Measurements from ENCODE around the gene ARF5.

ARF5 gene

DNA sequence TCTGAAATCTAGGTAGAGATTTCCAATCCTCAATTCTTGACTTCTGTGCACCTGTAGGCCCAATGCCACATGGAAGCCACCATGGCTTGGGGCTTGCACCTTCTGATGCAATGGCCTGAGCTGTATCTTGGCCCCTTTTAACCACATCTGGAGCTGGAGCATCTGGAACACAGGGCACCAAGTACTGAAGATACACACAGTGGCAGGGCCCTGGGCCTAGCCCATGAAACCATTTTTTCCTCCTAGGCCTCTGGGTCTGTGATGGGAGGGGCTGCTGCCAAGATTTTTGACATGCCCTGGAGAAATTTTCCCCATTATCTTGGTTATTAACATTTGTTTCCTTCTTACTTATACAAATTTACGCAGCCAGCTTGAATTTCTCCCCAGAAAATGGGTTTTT is 41.9 kb upstream of the ARF5 start:
- no peaks in the 10 kb centered on the region for H3K9me2 ChIP-seq (replicated peaks; ENCODE audit: insufficient read depth, low read length)
- H3K4me1 ChIP-seq (ENCODE audit: low read length) = no peaks in the 10 kb centered on the region
- no peak overlapping the region for H3K4me2 ChIP-seq (ENCODE audit: low read depth, low read length)
- no peak overlapping the region for H3K9ac ChIP-seq (ENCODE audit: low read length)
- H4K20me1 ChIP-seq (ENCODE audit: insufficient read depth, low read length) = no peaks in the 10 kb centered on the region
- H2AFZ ChIP-seq (ENCODE audit: low read length) = no peak overlapping the region
- H3F3A ChIP-seq (ENCODE audit: insufficient read depth, low read length) = no peaks in the 10 kb centered on the region
- H3K27ac ChIP-seq (ENCODE audit: low read length) = no peak overlapping the region
- no peaks in the 10 kb centered on the region for H3K79me2 ChIP-seq (ENCODE audit: low read length)
- no peaks in the 10 kb centered on the region for H3K9me3 ChIP-seq (replicated peaks; ENCODE audit: insufficient read depth, low read length)
- H3K4me3 ChIP-seq (ENCODE audit: low read length) = no peak overlapping the region
- no peaks in the 10 kb centered on the region for H3K36me3 ChIP-seq (replicated peaks; ENCODE audit: insufficient read depth, low read length)
- DNase-seq = no peak
- H3K27me3 ChIP-seq (replicated peaks; ENCODE audit: insufficient read depth, low read length) = no peaks in the 10 kb centered on the region
- TF ChIP-seq EZH2 (optimal IDR thresholded peaks at IDR 0.05; ENCODE audit: low read depth, low read length) (no peak), EZH2phosphoT487 (IDR thresholded peaks at IDR 0.05; ENCODE audit: low read length) (no peak)
- TF ChIP-seq, protein P1, sequence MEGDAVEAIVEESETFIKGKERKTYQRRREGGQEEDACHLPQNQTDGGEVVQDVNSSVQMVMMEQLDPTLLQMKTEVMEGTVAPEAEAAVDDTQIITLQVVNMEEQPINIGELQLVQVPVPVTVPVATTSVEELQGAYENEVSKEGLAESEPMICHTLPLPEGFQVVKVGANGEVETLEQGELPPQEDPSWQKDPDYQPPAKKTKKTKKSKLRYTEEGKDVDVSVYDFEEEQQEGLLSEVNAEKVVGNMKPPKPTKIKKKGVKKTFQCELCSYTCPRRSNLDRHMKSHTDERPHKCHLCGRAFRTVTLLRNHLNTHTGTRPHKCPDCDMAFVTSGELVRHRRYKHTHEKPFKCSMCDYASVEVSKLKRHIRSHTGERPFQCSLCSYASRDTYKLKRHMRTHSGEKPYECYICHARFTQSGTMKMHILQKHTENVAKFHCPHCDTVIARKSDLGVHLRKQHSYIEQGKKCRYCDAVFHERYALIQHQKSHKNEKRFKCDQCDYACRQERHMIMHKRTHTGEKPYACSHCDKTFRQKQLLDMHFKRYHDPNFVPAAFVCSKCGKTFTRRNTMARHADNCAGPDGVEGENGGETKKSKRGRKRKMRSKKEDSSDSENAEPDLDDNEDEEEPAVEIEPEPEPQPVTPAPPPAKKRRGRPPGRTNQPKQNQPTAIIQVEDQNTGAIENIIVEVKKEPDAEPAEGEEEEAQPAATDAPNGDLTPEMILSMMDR (IDR thresholded peaks at IDR 0.05; ENCODE audit: low read length) = no peak

DNA sequence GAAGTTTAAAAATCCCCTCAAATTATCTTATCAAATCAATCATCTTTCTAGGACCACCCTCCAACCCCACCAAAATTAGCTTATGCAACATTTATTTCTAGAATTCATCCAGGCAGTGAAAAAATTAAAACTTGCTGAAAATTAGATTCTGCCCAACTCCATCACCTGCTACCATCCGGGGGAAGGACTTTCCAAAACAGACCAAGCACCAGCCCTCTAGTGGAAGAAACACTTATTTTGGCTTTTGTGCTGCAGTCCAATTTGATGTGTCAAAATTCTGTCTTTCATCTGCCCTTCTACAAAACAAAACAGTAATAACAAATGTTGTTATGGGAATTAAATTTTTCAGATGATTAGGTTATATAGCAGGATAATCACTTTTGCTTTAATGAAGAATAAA is 38.0 kb upstream of the ARF5 start:
- Histone ChIP-seq H3K4me2 (ENCODE audit: low read depth, low read length) (no peak overlapping the region), H3K36me3 (replicated peaks; ENCODE audit: insufficient read depth, low read length) (no peaks in the 10 kb centered on the region), H3K9me2 (replicated peaks; ENCODE audit: insufficient read depth, low read length) (no peaks in the 10 kb centered on the region), H3K27ac (ENCODE audit: low read length) (no peak overlapping the region), H3K4me3 (ENCODE audit: low read length) (no peak overlapping the region), H3K79me2 (ENCODE audit: low read length) (no peaks in the 10 kb centered on the region), H4K20me1 (ENCODE audit: insufficient read depth, low read length) (no peaks in the 10 kb centered on the region), H3K4me1 (ENCODE audit: low read length) (no peaks in the 10 kb centered on the region), H3K9me3 (replicated peaks; ENCODE audit: insufficient read depth, low read length) (no peaks in the 10 kb centered on the region), H2AFZ (ENCODE audit: low read length) (no peak overlapping the region), H3K27me3 (replicated peaks; ENCODE audit: insufficient read depth, low read length) (no peaks in the 10 kb centered on the region), H3K9ac (ENCODE audit: low read length) (no peak overlapping the region), H3F3A (ENCODE audit: insufficient read depth, low read length) (no peaks in the 10 kb centered on the region)
- no peak for DNase-seq
- TF ChIP-seq, protein P1 (IDR thresholded peaks at IDR 0.05; ENCODE audit: low read length) = peak; percentile 29
- TF ChIP-seq EZH2 (optimal IDR thresholded peaks at IDR 0.05; ENCODE audit: low read depth, low read length) = no peak

DNA sequence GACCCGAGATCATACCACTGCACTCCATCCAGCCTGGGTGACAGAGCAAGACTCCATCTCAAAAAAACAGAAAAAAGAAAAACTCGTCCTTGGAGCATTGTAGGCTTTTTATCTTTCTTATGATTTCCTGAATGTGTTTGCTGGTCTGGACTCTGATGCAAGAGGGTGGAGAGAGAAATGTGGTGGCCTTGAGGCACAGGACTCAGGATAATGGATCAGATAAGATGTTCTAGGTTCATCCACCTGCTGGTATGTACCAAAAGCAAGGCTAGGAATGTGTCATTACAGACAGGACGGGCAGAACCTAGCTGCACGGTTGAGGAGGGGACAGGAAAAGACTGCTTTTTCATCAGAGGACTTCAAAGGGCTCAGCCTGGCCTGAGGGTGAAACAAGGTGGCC is 36.3 kb upstream of the ARF5 start:
- Histone ChIP-seq H3K4me2 (ENCODE audit: low read depth, low read length) (no peak overlapping the region), H3K4me1 (ENCODE audit: low read length) (no peaks in the 10 kb centered on the region), H3K9me2 (replicated peaks; ENCODE audit: insufficient read depth, low read length) (no peaks in the 10 kb centered on the region), H3K9ac (ENCODE audit: low read length) (no peak overlapping the region), H2AFZ (ENCODE audit: low read length) (no peak overlapping the region), H3K4me3 (ENCODE audit: low read length) (no peak overlapping the region), H3K79me2 (ENCODE audit: low read length) (no peaks in the 10 kb centered on the region), H3K27ac (ENCODE audit: low read length) (no peak overlapping the region), H3K27me3 (replicated peaks; ENCODE audit: insufficient read depth, low read length) (no peaks in the 10 kb centered on the region), H3K36me3 (replicated peaks; ENCODE audit: insufficient read depth, low read length) (no peaks in the 10 kb centered on the region), H3K9me3 (replicated peaks; ENCODE audit: insufficient read depth, low read length) (no peaks in the 10 kb centered on the region), H3F3A (ENCODE audit: insufficient read depth, low read length) (no peaks in the 10 kb centered on the region), H4K20me1 (ENCODE audit: insufficient read depth, low read length) (no peaks in the 10 kb centered on the region)
- TF ChIP-seq, protein P1 (IDR thresholded peaks at IDR 0.05; ENCODE audit: low read length) = no peak
- no peak for TF ChIP-seq EZH2 (optimal IDR thresholded peaks at IDR 0.05; ENCODE audit: low read depth, low read length)
- no peak for TF ChIP-seq EZH2phosphoT487 (IDR thresholded peaks at IDR 0.05; ENCODE audit: low read length)
- no peak for DNase-seq
